ENCODE results near the gene LAMC3.
"Not testable (repeated sequence)": the region's sequence is repeated elsewhere in the genome, so short reads cannot be mapped to it uniquely, and the experiment has no call there.

LAMC3 gene

GRCh38 chr9:130992682-130993032 lies 16.3 kb upstream of the LAMC3 start:
- no peak for DNase-seq (ENCODE audit: low read depth)

- DNase-seq (ENCODE audit: low read depth), result no peak
Observed at GRCh38 chr9:130993303-130994030, 15.5 kb upstream of the LAMC3 start.

- DNase-seq (ENCODE audit: low read depth), result no peak
Observed at GRCh38 chr9:130994135-130995085, 14.6 kb upstream of the LAMC3 start.

GRCh38 chr9:130995086-130996011 lies 13.6 kb upstream of the LAMC3 start:
- no peak for DNase-seq (ENCODE audit: low read depth)

GRCh38 chr9:130996205-130996604 lies 12.8 kb upstream of the LAMC3 start:
- no peak for DNase-seq (ENCODE audit: low read depth)

- no peak for DNase-seq (ENCODE audit: low read depth)
Observed at GRCh38 chr9:130996676-130997394, 12.1 kb upstream of the LAMC3 start.

GRCh38 chr9:130997395-130997684 lies 11.6 kb upstream of the LAMC3 start:
- no peak for DNase-seq (ENCODE audit: low read depth)

GRCh38 chr9:130997925-130998596 lies 10.9 kb upstream of the LAMC3 start:
- no peak for DNase-seq (ENCODE audit: low read depth)

- no peak for DNase-seq (ENCODE audit: low read depth)
Observed at GRCh38 chr9:130998597-130999244, 10.3 kb upstream of the LAMC3 start.

GRCh38 chr9:130999245-130999623 lies 9.7 kb upstream of the LAMC3 start:
- DNase-seq (ENCODE audit: low read depth), result no peak

- DNase-seq (ENCODE audit: low read depth), result not testable (repeated sequence)
Observed at GRCh38 chr9:131000526-131000925, 8.4 kb upstream of the LAMC3 start.

- no peak for DNase-seq (ENCODE audit: low read depth)
Observed at GRCh38 chr9:131001021-131001420, 8.0 kb upstream of the LAMC3 start.

- no peak for DNase-seq (ENCODE audit: low read depth)
Observed at GRCh38 chr9:131001990-131002389, 7.0 kb upstream of the LAMC3 start.

- no peak for DNase-seq (ENCODE audit: low read depth)
Observed at GRCh38 chr9:131006601-131007000, 2.4 kb upstream of the LAMC3 start.

- DNase-seq (ENCODE audit: low read depth), result no peak
Observed at GRCh38 chr9:131008086-131008485, 888 bp upstream of the LAMC3 start.

- no peak for DNase-seq (ENCODE audit: low read depth)
Observed at GRCh38 chr9:131008563-131008908, 438 bp upstream of the LAMC3 start.

GRCh38 chr9:131010482-131011273 lies 1.7 kb downstream of the LAMC3 start:
- DNase-seq (ENCODE audit: low read depth), result no peak

- DNase-seq (ENCODE audit: low read depth), result no peak
Observed at GRCh38 chr9:131011274-131012022, 2.5 kb downstream of the LAMC3 start.

GRCh38 chr9:131012023-131012334 lies 3.0 kb downstream of the LAMC3 start:
- DNase-seq (ENCODE audit: low read depth), result no peak

Data from activated T-helper 1 cell treated with Interleukin-2 at 50 U/mL for 16 hours (primary cell).